Pulmonary artery endothelial cell (primary cell): Measurements from ENCODE around the gene NCL. TPM values are rescaled to one million over a fixed set of nuclear protein-coding genes. Genes with fewer than 3 reads are reported as not detected.
"Not testable (repeated sequence)": the region's sequence is repeated elsewhere in the genome, so short reads cannot be mapped to it uniquely, and the experiment has no call there.

Experiments
- DNase-seq: peaks from one replicate; pipeline ENCODE4 v3.0.0-alpha.2; 2011; ENCODE audit warnings: low read depth, low spot score
- total RNA-seq: library from RNA; depleted of rRNA; stranded (reverse); fragments of >200 nt; gene quantifications from 2 replicates; pipeline ENCODE4 v1.2.3, GENCODE V29; 2014

The NCL gene
- total RNA-seq, 1 donor from 2014 or later: 409 TPM

- no peak for DNase-seq
Measured at GRCh38 chr2:231469583-231469950, 5.3 kb upstream of the NCL start.

GRCh38 chr2:231467613-231468530, 3.6 kb upstream of the NCL start:
- no peak for DNase-seq

GRCh38 chr2:231467016-231467545, 2.8 kb upstream of the NCL start:
- DNase-seq: no peak

DNA sequence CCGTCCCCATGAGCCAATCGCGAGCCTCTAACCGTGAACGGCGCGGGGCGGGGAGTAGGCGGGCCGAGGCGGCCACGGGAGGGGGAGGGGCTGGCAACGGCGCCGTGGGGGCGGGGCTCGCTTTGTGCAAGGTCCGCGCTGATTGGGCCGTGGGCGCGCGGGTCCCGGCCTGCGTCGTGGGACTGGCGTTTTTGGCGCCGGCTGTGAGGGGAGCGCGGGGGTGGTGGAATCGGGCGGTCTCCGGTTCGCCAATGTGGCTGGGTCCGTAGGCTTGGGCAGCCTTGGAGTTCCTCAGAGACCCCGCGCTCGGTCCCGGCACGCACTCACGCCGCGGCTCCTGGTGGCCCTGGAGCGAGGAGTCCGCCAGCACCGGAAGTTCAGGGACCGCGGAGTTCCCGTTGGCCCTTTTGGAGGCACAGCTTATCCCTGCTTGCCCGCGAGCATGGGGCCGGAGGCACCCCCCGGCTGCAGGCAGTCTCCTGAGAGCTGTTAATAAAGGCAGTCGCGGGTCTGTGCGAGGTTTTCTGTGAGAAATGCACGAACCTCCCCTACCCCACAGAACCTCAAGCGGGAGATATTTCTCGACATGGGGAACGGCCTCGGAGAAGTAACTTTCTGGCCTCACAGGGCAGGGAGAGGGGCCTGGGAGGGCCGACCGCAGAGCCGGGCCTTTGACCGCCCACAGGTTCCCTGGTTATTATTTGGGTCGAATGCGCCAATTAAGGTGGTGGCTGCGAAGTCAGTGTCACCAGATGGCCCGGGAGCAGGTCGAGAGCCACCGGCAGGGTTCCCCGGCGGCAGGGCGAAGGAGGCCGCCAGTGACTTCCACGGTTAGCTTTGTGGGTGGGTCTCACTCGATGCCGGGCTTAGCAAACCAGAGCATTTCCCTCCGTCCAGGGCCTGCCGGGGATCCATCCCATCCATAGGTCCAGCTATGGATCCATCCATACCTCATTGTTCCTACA, 574 bp upstream of the NCL start:
- no peak for DNase-seq

DNA sequence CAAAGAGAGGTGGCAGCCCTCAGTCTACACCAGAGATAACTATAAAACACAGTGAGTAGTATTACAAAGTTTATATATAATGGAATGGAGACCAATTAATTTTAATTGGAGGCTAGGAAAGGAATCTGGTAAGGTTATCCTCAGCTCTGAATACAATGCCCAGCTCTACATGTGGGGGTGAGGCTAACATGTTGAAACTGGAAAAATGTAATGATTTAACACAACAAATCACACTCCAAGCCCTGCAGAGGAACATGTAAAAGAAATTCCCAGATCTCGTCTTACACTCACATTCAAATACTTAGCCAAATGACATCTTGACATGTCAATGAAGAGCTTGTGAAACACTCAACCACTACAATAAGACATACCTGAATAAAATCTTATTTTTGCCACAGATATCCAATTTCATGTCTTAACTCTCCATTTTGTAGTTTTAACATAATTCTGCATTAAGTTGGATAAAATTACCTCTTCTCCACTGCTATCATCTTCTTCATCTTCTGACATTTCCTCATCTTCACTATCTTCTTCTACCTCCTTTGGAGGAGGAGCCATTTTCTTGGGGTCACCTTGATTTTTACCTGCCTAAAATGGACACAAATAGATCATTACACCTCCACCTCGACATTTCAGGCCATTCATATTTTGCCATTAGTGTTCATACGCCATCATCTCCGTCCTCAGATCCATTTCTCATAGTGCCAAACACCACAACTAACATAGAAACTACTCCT, 1.4 kb downstream of the NCL start:
- no peak for DNase-seq

- no peak for DNase-seq
Measured at GRCh38 chr2:231461516-231461971, 2.7 kb downstream of the NCL start.

DNA sequence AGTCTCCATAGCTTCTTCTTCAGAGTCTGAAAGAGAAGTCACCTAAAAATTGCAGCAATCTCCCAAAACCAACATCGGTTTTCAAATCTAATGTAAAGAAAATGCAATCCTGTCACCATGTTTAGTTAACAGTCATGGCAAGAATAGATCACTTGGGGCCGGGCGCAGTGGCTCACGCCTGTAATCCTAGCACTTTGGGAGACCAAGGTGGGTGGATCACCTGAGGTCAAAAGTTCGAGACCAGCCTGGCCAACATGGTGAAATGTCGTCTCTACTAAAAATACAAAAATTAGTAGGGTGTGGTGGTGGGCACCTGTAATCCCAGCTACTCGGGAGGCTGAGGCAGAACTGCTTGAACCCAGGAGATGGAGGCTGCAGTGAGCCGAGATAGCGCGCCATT, 3.4 kb downstream of the NCL start:
- not testable (repeated sequence) for DNase-seq

- DNase-seq: no peak
Measured at GRCh38 chr2:231460073-231460835, 4.0 kb downstream of the NCL start.

DNA sequence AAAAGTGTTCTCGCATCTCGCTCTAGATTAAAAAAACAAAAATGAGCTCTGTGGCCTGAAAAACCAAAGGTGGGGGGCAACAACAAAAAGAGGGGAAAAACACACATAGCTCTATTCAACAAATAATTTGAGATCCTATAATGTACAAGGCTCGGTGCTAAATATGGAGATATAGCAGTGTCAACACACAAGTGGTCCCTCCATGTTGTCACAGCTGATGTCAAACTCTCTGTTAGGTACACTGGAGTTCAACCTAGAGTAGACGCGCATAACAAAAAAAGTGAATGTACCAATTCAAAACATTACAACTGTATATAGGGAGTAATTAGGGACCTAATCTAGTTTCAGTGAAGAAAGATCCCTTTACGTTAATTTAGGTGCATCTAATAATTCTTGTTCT, 5.9 kb downstream of the NCL start:
- DNase-seq: no peak

DNA sequence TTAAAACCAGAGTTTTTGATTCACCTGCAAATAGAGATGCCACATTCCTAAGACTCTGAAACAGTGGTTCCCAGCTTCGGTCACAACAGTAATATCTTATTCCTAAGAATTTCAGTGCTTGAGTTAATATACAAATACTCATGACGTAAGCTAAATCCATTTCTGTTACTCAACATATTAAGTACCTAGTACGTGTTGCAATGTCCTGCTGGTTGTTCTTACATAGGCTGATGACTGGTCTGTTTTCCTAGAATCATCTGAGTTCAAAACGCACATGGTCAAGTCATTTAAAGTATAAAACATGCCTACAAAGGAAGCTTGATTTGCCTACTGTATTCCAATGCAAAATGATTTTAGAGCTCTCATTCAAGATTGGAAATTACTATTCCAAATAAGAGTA, 7.2 kb downstream of the NCL start:
- no peak for DNase-seq

- DNase-seq: no peak
Measured at GRCh38 chr2:231456295-231457004, 7.8 kb downstream of the NCL start.

DNA sequence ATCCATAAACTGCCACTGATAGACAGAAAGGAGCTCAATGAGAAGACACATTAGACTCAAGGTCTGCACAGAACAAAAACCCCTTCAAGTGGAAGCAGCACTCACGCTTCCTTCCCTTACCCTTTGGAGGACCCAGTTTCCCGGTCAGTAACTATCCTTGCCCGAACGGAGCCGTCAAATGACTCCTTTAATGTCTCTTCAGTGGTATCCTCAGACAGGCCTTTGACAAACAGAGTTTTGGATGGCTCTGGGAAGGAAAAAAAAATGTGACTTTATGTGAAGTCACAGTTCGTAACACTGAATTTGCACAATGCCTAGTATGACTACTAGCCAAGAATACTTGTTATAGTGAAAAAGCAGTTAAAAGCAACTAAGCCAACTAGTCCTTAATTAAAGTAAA, 8.4 kb downstream of the NCL start:
- DNase-seq: no peak

GRCh38 chr2:231455222-231455621, 9.1 kb downstream of the NCL start:
- no peak for DNase-seq

GRCh38 chr2:231454361-231454791, 9.9 kb downstream of the NCL start:
- DNase-seq: no peak

DNA sequence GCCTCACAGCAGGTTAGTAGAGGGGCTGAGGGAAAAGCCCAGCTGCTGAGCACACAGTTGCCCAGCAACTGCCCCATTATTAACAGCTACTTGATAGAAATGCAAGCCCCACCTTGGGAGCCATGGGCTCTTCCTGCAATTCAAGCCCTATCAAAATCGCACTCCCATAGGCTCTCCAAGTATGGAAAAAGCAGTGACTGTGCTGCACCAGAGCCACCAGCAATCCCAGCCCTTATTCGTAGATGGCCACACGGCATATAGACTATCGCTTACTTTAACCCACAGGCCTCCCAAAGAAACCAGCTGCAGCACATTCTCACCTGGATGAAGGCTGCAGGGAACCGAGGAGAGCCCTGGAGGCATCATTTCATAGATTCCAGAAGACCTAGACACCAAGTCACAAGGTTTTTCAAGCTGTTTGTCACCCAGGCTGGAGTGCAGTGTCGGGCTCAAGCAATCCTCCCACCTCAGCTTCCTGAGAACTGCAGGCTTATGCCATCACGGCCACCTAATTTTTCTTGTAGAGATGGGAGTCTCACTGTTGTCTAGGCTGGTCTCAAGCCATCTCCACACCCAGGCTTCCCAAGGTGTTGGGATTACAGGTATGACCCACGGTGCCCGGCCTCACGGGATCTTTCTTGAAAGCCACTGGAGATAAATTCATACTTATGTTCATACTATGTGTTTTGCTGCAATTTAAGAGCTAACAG, 11.3 kb downstream of the NCL start:
- DNase-seq: no peak

DNA sequence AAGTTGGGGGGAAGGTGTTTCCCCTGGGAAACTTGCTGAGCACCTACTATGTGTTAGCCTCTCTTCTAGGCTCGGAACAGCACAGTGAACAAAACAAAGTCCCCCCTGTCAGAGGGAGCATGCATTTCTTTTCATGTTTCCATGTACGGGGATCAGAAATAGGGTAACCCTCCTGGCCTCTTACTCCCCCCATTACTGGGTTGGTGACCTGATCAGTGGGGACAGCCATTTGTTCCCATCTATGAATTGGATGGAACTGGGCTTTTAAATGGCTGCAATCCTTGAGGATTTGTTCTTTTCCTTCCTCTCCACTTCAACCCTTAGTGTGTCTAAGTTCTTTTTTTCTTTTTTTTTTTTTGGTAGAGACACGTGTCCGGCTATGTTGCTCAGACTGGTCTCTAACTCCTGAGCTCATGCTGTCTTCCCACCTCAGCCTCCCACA, 13.7 kb downstream of the NCL start:
- no peak for DNase-seq

DNA sequence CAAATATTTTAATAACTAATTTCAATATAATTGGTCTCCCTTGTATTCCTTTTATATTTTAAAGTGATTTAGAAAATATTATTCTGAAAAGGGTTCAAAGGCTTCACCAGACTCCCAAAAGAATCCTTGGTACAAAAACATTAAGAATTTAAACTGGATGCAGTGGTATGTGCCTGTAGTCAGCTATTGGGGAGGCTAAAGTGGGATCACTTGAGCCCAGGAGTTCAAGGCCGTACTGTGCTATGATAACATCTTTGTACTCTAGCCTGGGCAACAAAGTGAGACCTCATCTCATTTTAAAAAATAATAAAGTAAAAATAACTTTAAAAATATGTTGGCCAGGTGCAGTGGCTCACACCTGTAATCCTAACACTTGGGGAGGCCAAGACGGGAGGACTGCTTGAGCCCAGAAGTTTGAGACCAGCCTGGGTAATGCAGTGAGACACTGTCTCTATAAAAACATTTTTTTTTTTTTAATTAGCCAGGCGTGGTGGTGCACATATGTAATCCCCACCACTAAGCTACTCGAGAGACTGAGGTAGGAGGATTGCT, 14.7 kb downstream of the NCL start:
- DNase-seq: no peak

- no peak for DNase-seq
Measured at GRCh38 chr2:231436957-231437356, 27.3 kb downstream of the NCL start.

DNA sequence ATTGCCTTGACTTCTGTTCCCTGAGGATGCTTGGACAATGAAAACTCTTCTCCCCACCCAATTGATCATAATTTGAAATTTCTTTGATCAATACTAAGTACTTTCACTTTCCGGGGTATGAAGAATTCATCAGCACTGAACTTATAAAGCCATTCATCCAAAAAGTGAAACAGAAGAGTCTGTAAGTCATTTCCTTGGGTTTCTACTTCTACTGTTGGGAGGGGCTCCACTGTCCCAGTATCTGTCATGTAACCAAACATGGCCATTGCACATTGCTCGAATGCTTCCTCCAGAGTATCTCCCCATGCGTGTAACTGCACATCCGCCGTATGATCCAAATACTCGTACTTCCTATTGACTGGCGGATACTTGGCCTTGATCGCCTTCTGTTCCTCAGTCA, 30.3 kb downstream of the NCL start:
- no peak for DNase-seq
